Measurements from ENCODE around the gene CASZ1. TPM values are rescaled to one million over a fixed set of nuclear protein-coding genes. Genes with fewer than 3 reads are reported as not detected.

Gene CASZ1
- total and polyA plus RNA-seq, 2 donors = 1.8 to 3.9 TPM

DNA sequence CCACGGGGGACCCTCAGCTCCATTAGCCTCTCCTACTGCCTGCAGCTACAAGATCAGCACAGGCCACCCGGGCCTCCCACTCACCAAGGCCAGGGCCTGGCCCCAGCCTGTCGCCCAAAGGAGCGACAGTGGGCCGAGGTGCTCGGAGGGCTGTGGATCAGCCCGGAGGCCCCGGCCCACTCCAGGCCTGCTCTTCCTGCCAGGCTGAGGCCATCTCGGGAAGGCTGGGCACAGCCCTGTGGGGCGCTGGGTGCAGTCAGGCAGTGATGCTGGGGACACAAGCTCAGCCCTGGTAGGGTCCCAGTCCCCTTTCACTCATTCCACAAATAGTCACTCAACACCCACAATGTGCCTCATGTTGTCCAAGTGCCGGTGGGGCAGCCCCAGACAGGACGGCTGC, 58.8 kb downstream of the CASZ1 start:
- Histone ChIP-seq H3K27me3 (ENCODE audit: control insufficient read depth in 2 of 2, insufficient read depth in 1 of 2, low read length in 1 of 2) (peaks cover 0 to 7% of the 10 kb centered on the region in 2 donors), H3K36me3 (ENCODE audit: control insufficient read depth in 2 of 2, insufficient read depth in 2 of 2, low read length in 1 of 2) (no peaks in the 10 kb centered on the region), H3K4me3 (ENCODE audit: low read length in 2 of 2) (no peak overlapping the region), H3K27ac (ENCODE audit: low read depth in 1 of 2, low read length in 1 of 2) (no peak overlapping the region), H3K4me1 (ENCODE audit: control insufficient read depth in 2 of 2, insufficient read depth in 2 of 2, low read length in 2 of 2) (no peaks in the 10 kb centered on the region), H3K9me3 (ENCODE audit: control insufficient read depth in 2 of 2, insufficient read depth in 1 of 2, low read length in 1 of 2) (no peaks in the 10 kb centered on the region)
- no peak for DNase-seq (ENCODE audit: low read depth in 6 of 9, low spot score in 9 of 9)
- 98% methylated on average over 12 of the region's 12 CpGs for WGBS

DNA sequence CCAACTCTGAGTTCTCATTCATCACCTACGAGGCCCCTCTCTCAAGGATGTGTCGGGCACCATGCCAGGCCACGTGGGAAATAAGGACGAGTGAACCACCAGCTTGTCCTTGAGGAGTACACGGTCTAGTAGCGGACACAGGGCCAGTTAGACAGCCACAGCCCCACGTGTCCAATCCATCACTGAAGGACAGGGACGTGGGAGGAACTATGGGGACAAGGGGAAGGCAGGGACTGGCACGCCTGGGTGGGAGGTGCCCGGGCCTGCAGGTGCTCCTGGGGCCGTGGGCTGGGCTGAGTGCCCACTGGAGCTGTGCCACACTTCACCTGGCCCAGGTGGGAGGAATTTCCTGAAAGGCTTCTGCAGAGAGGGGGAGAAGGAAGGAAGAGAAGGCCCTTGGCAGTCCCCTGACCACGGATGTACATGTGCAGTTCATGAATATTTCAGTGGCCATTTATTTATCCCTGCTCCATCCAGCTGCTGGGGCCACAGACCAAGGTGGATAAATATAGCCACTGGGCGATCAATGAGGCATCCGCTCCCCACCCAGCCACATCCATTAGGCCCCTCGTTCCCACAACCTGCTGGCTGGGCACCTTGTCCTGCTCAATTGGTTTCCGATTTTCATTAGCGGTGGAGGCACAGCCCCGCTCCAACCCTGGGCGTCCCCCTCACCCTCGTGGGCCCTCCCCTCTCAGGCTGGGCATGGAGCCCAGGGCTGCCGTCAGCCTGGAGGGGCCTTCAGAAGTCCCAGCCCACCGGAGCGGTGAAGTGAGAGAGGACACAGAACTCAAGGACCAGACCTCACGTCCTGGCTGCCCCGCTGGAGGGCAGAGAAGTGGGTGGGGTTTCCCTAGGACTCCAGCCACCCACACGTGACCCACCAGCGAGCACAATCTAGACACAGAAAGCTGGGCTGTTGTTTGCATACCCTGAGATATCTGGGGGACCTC, 59.5 kb downstream of the CASZ1 start:
- H3K36me3 ChIP-seq (ENCODE audit: control insufficient read depth in 2 of 2, insufficient read depth in 2 of 2, low read length in 1 of 2) = no peaks in the 10 kb centered on the region
- H3K27me3 ChIP-seq (ENCODE audit: control insufficient read depth in 2 of 2, insufficient read depth in 1 of 2, low read length in 1 of 2) = peaks cover 0 to 7% of the 10 kb centered on the region in 2 donors
- no peak for DNase-seq (ENCODE audit: low read depth in 6 of 9, low spot score in 9 of 9)
- 77% methylated on average over 27 of the region's 27 CpGs for WGBS
- H3K4me3 ChIP-seq (ENCODE audit: low read length in 2 of 2) = no peak overlapping the region
- no peaks in the 10 kb centered on the region for H3K9me3 ChIP-seq (ENCODE audit: control insufficient read depth in 2 of 2, insufficient read depth in 1 of 2, low read length in 1 of 2)
- no peaks in the 10 kb centered on the region for H3K4me1 ChIP-seq (ENCODE audit: control insufficient read depth in 2 of 2, insufficient read depth in 2 of 2, low read length in 2 of 2)
- no peak overlapping the region for H3K27ac ChIP-seq (ENCODE audit: low read depth in 1 of 2, low read length in 1 of 2)

GRCh38 chr1:10735563-10736305, 60.7 kb downstream of the CASZ1 start:
- Histone ChIP-seq H3K27me3 (ENCODE audit: control insufficient read depth in 2 of 2, insufficient read depth in 1 of 2, low read length in 1 of 2) (peaks cover 0 to 5% of the 10 kb centered on the region in 2 donors), H3K36me3 (ENCODE audit: control insufficient read depth in 2 of 2, insufficient read depth in 2 of 2, low read length in 1 of 2) (no peaks in the 10 kb centered on the region), H3K4me1 (ENCODE audit: control insufficient read depth in 2 of 2, insufficient read depth in 2 of 2, low read length in 2 of 2) (no peaks in the 10 kb centered on the region), H3K4me3 (ENCODE audit: low read length in 2 of 2) (no peak overlapping the region), H3K27ac (ENCODE audit: low read depth in 1 of 2, low read length in 1 of 2) (no peak overlapping the region), H3K9me3 (ENCODE audit: control insufficient read depth in 2 of 2, insufficient read depth in 1 of 2, low read length in 1 of 2) (no peaks in the 10 kb centered on the region)
- WGBS = 87% methylated on average over 11 of the region's 11 CpGs
- no peak for DNase-seq (ENCODE audit: low read depth in 6 of 9, low spot score in 9 of 9)

DNA sequence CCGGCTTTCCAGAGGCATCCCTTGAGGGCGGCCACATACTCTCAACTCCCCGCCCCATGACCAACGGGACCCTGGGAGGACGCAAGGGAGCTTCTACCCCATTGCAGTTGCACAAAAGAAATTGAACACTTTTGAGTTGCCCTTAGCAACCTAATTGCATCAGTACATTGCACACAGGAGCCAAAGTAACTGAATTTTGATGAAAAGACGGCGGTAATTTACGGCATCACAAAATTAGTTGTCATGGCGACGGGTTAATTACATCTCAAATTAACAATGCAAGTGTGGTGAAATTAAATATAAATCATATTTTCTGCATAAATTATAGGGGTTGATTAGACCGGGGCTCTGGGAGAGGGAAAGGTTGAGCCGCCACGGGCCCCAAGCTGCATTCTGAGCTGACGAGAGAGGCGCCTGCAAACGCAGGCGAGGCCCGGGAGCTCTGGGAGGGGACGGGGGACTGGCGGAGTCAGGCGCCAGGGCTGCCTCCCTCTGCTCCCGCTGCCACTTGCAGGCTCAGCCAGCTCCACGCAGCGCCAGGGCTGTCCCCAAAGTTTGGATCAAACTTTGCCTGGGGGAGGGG, 61.4 kb downstream of the CASZ1 start:
- peaks cover 0 to 5% of the 10 kb centered on the region in 2 donors for H3K27me3 ChIP-seq (ENCODE audit: control insufficient read depth in 2 of 2, insufficient read depth in 1 of 2, low read length in 1 of 2)
- H3K9me3 ChIP-seq (ENCODE audit: control insufficient read depth in 2 of 2, insufficient read depth in 1 of 2, low read length in 1 of 2) = no peaks in the 10 kb centered on the region
- H3K4me3 ChIP-seq (ENCODE audit: low read length in 2 of 2) = no peak overlapping the region
- no peaks in the 10 kb centered on the region for H3K36me3 ChIP-seq (ENCODE audit: control insufficient read depth in 2 of 2, insufficient read depth in 2 of 2, low read length in 1 of 2)
- no peaks in the 10 kb centered on the region for H3K4me1 ChIP-seq (ENCODE audit: control insufficient read depth in 2 of 2, insufficient read depth in 2 of 2, low read length in 2 of 2)
- WGBS = 74% methylated on average over 24 of the region's 24 CpGs
- H3K27ac ChIP-seq (ENCODE audit: low read depth in 1 of 2, low read length in 1 of 2) = no peak overlapping the region
- DNase-seq (ENCODE audit: low read depth in 6 of 9, low spot score in 9 of 9) = no peak

DNA sequence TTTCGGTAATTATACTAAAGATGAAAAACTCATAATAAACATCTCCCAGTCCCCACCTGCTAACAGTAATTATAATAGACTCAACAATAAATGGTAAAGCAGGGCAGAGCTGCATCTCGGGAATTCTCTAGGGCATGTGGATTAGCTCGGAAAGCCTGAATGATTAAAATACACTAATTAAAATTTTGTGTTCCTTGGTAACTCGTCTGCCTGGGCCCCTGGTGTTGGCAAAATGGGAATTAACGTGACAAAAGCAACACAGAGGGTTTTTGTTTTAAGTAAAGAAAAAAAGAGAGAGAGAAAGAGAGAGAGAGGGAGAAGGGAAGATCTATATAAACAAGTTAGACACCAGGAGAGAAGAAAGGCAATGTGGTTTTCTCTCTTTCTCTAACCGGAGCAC, 62.1 kb downstream of the CASZ1 start:
- no peak overlapping the region for H3K4me3 ChIP-seq (ENCODE audit: low read length in 2 of 2)
- H3K27ac ChIP-seq (ENCODE audit: low read depth in 1 of 2, low read length in 1 of 2) = no peak overlapping the region
- H3K4me1 ChIP-seq (ENCODE audit: control insufficient read depth in 2 of 2, insufficient read depth in 2 of 2, low read length in 2 of 2) = no peaks in the 10 kb centered on the region

GRCh38 chr1:10733474-10734366, 62.7 kb downstream of the CASZ1 start:
- Histone ChIP-seq H3K4me3 (ENCODE audit: low read length in 2 of 2) (no peak overlapping the region), H3K4me1 (ENCODE audit: control insufficient read depth in 2 of 2, insufficient read depth in 2 of 2, low read length in 2 of 2) (no peaks in the 10 kb centered on the region), H3K27ac (ENCODE audit: low read depth in 1 of 2, low read length in 1 of 2) (no peak overlapping the region), H3K9me3 (ENCODE audit: control insufficient read depth in 2 of 2, insufficient read depth in 1 of 2, low read length in 1 of 2) (no peaks in the 10 kb centered on the region), H3K27me3 (ENCODE audit: control insufficient read depth in 2 of 2, insufficient read depth in 1 of 2, low read length in 1 of 2) (peaks cover 0 to 5% of the 10 kb centered on the region in 2 donors), H3K36me3 (ENCODE audit: control insufficient read depth in 2 of 2, insufficient read depth in 2 of 2, low read length in 1 of 2) (no peaks in the 10 kb centered on the region)
- 91% methylated on average over 11 of the region's 11 CpGs for WGBS
- DNase-seq (ENCODE audit: low read depth in 6 of 9, low spot score in 9 of 9) = no peak

More for the DNA sequence above, 62.1 kb downstream of the CASZ1 start:
- no peak for DNase-seq (ENCODE audit: low read depth in 6 of 9, low spot score in 9 of 9)
- WGBS = 92% methylated on average over 6 of the region's 6 CpGs
- no peaks in the 10 kb centered on the region for H3K9me3 ChIP-seq (ENCODE audit: control insufficient read depth in 2 of 2, insufficient read depth in 1 of 2, low read length in 1 of 2)
- no peaks in the 10 kb centered on the region for H3K36me3 ChIP-seq (ENCODE audit: control insufficient read depth in 2 of 2, insufficient read depth in 2 of 2, low read length in 1 of 2)
- peaks cover 0 to 5% of the 10 kb centered on the region in 2 donors for H3K27me3 ChIP-seq (ENCODE audit: control insufficient read depth in 2 of 2, insufficient read depth in 1 of 2, low read length in 1 of 2)

DNA sequence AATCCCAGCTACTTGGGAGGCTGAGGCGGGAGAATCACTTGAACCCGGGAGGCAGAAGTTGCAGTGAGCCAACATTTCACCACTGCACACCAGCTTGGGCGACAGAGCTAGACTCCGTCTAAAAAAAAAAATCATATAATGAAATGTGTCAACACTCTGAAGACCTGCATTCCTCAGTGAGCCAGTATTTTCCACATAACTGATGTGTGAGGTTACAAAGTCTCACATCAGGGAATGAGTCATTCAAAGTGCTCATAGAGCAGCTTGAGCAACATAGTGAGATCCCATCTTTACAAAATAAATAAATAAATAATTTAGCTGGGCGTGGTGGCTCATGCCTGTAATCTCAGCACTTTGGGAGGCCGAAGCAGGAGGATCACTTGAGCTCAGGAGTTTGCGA, 65.5 kb downstream of the CASZ1 start:
- no peaks in the 10 kb centered on the region for H3K4me1 ChIP-seq (ENCODE audit: control insufficient read depth in 2 of 2, insufficient read depth in 2 of 2, low read length in 2 of 2)
- H3K36me3 ChIP-seq (ENCODE audit: control insufficient read depth in 2 of 2, insufficient read depth in 2 of 2, low read length in 1 of 2) = no peaks in the 10 kb centered on the region
- 95% methylated on average over 7 of the region's 7 CpGs for WGBS
- peaks cover 0 to 5% of the 10 kb centered on the region in 2 donors for H3K27me3 ChIP-seq (ENCODE audit: control insufficient read depth in 2 of 2, insufficient read depth in 1 of 2, low read length in 1 of 2)
- no peak for DNase-seq (ENCODE audit: low read depth in 6 of 9, low spot score in 9 of 9)
- no peak overlapping the region for H3K27ac ChIP-seq (ENCODE audit: low read depth in 1 of 2, low read length in 1 of 2)
- H3K9me3 ChIP-seq (ENCODE audit: control insufficient read depth in 2 of 2, insufficient read depth in 1 of 2, low read length in 1 of 2) = no peaks in the 10 kb centered on the region
- H3K4me3 ChIP-seq (ENCODE audit: low read length in 2 of 2) = no peak overlapping the region

DNA sequence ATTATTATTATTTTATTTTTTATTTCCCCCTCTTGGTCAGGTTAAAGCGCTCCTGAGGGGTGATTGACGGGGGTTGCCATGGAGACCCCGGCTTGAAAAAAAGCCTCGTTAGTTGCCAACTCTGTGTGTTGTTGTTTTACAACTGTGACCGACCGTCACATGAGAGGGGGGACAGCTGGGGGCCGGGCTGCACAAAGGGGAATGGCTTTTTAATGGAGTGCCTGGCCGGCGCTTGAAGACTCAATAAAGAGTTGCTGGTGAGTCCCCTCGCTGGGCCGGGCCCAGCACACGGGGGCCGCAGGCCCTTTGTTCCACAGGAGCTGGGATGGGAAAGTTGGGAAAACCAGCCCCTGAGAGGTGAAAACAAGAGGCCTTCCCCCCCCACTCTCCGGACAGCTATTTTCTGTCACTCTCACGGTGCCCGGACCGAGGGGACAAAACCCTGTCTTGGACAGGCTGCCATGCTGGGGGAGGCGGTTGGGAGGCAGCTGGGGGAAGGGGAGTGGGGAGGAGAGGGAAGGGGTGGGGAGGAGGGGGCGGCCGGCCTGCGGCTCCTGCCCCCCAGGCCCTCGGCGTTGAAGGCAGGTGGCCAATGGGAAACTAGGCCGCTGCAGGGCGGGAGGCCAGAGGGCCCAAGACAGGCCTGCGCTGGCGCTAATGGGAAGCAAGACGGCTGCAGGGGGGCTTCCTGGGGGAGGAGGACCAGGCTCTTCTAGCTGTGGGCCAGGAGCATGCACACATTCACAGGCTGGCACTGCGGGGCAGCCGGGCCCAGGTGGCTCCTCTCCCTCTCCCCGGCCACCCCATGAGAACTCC, 67.6 kb downstream of the CASZ1 start:
- Histone ChIP-seq H3K36me3 (ENCODE audit: control insufficient read depth in 2 of 2, insufficient read depth in 2 of 2, low read length in 1 of 2) (no peaks in the 10 kb centered on the region), H3K4me1 (ENCODE audit: control insufficient read depth in 2 of 2, insufficient read depth in 2 of 2, low read length in 2 of 2) (no peaks in the 10 kb centered on the region), H3K4me3 (ENCODE audit: low read length in 2 of 2) (no peak overlapping the region), H3K27ac (ENCODE audit: low read depth in 1 of 2, low read length in 1 of 2) (no peak overlapping the region), H3K27me3 (ENCODE audit: control insufficient read depth in 2 of 2, insufficient read depth in 1 of 2, low read length in 1 of 2) (peaks cover 0 to 5% of the 10 kb centered on the region in 2 donors), H3K9me3 (ENCODE audit: control insufficient read depth in 2 of 2, insufficient read depth in 1 of 2, low read length in 1 of 2) (no peaks in the 10 kb centered on the region)
- WGBS = 94% methylated on average over 31 of the region's 31 CpGs
- DNase-seq (ENCODE audit: low read depth in 6 of 9, low spot score in 9 of 9) = no peak
